Subcutaneous abdominal adipose tissue (tissue), 5 donors: Measurements from ENCODE around the gene KLHL34.

ENCODE experiments used
- H3K27ac ChIP-seq: one replicate; pipeline ENCODE4 v1.7.0; 2013; ENCODE audit warnings: low read depth, mild to moderate bottlenecking, inconsistent platforms, low read length, moderate library complexity
- H3K27me3 ChIP-seq, 5 donors: one replicate each; pipeline ENCODE4 v1.7.0; 2013; ENCODE audit warnings: low read length in 5 of 5, inconsistent platforms in 1 of 5; ENCODE audit not compliant: control insufficient read depth in 5 of 5, insufficient read depth in 4 of 5
- H3K36me3 ChIP-seq, 5 donors: one replicate each; pipeline ENCODE4 v1.7.0; 2013; ENCODE audit warnings: low read length in 5 of 5; ENCODE audit not compliant: control insufficient read depth in 5 of 5, insufficient read depth in 5 of 5
- H3K4me1 ChIP-seq, 5 donors: one replicate each; pipeline ENCODE4 v1.7.0; 2013; ENCODE audit warnings: low read length in 5 of 5, mild to moderate bottlenecking in 3 of 5, moderate library complexity in 1 of 5; ENCODE audit not compliant: control insufficient read depth in 5 of 5, insufficient read depth in 5 of 5
- H3K4me3 ChIP-seq, 5 donors: one replicate each; pipeline ENCODE4 v1.7.0; 2013; ENCODE audit warnings: low read length in 5 of 5, low read depth in 1 of 5
- H3K9ac ChIP-seq, 5 donors: one replicate each; pipeline ENCODE4 v1.7.0; 2013; ENCODE audit warnings: low read length in 5 of 5, mild to moderate bottlenecking in 4 of 5, moderate library complexity in 3 of 5
- H3K9me3 ChIP-seq, 5 donors: one replicate each; pipeline ENCODE4 v1.7.0; 2013; ENCODE audit warnings: low read length in 5 of 5; ENCODE audit not compliant: control insufficient read depth in 5 of 5
- donor health status: healthy.
- donor health status: healthy.
- donor health status: healthy.
- donor health status: healthy.
- donor health status: healthy.

Gene KLHL34, protein sequence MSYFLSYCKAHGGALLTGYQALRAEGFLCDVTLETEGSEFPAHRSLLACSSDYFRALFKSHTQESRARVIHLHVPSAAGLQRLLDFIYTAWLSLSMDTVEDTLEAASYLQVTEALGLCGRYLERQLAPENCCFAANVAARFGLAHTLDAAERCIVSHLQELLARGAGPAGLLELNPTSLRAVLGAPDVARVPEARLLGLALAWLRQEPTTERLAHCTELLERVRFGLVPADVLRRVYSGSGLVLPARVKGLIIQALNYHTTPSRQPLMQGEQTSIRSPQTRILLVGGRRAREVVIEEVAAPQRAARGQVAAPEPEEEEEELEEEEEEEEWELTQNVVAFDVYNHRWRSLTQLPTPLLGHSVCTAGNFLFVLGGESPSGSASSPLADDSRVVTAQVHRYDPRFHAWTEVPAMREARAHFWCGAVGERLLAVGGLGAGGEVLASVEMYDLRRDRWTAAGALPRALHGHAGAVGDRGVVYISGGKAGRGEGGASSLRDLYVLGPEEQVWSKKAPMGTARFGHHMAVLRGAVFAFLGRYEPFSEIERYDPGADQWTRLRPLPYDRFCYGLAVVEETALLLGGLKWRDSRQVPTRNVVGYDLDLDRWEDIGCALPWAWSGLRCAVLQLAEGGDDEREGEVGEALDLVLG

DNA sequence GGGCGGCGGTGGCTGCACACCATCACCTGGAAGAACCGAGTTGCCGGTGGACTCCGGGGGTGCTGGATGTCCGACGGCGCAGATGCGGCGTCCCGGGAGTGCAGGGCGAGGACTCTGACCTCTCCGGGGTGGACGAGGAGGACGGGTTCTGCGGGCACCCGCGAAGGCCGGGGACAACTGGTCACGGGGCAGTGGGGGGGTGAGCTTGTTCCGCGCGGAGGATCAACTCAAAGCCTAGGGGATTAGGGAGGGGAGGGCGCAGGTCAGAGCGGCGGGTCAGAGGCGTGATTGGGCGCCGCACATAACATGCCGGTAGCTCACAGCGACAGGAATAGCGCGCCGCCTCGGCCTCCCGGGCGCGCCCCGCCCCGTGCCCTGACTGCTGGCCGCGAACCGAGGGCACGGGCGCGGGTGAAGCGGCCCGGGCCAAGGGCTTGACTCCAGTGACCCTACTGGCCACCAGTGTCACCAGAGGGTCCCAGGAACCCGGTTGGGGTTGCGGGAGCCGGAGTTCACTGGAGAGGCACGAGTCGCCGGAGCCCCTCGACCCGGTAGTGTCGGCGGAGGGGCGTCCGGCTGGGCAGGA lies at the start of gene KLHL34:
Gene KLHL34 (minus strand): TSS at position 179 of the 586 bp plus-strand sequence. CDS start 542 bp downstream, outside the sequence.
- Histone ChIP-seq H3K36me3 (no peaks in the 10 kb centered on the region), H3K9me3 (peaks cover 0 to 7% (median 3%) of the 10 kb centered on the region in 5 donors), H3K4me3 (peak within 1 kb of the TSS in 4 of 5 donors; percentile 4 to 50 (median 40)), H3K9ac (no peak within 1 kb of the TSS), H3K27me3 (peaks cover 0 to 40% (median 26%) of the 10 kb centered on the region in 5 donors), H3K4me1 (peaks cover 0 to 13% (median 5%) of the 10 kb centered on the region in 5 donors), H3K27ac (no peak within 1 kb of the TSS)

GRCh38 chrX:21705225-21705624 lies 47.1 kb upstream of the KLHL34 start:
- no peak overlapping the region for H3K4me3 ChIP-seq
- peaks cover 5 to 9% (median 9%) of the 10 kb centered on the region in 5 donors for H3K9me3 ChIP-seq
- peaks cover 0 to 12% (median 2%) of the 10 kb centered on the region in 5 donors for H3K27me3 ChIP-seq
- no peak overlapping the region for H3K9ac ChIP-seq
- no peaks in the 10 kb centered on the region for H3K4me1 ChIP-seq
- no peaks in the 10 kb centered on the region for H3K36me3 ChIP-seq
- no peak overlapping the region for H3K27ac ChIP-seq

DNA sequence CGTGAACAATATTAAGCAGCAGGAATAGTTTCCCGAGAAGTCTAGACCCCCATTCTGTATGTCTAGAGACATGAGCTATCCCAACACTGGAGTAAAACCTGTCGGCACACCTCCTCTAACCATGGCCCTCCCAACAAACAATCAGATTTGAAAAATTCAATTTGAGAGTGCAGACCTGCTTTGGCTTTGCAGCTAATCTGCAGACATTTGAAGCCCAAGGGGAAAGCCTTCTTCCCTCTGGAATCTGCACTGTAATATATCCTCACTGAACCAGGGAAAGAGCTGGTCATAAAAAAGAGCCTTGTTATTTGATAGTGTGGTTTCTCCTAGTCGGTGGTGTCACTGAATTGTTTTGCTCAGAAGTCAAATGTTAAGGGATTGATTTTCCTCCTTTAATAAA lies 44.6 kb upstream of the KLHL34 start:
- no peak overlapping the region for H3K4me3 ChIP-seq

DNA sequence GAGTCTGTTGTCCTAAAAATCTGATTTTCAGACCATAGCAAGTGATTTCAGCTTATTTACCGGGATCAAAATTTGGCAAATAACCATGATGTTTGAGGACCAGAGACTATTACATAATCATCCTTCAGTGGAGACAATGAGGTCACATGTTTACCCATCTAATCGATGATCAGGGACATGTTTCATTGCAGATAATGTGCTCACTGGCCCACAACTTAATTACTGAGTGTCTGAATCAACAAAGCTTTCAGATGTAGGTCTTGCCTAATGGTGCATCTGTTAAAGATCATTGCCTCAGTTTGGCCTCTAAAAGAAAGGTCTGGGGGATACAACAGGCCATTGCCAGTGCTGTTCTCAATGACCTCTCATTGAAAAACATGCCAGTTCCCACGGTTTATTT lies 42.8 kb upstream of the KLHL34 start:
- H3K36me3 ChIP-seq = no peaks in the 10 kb centered on the region
- H3K27me3 ChIP-seq = peaks cover 0 to 15% (median 2%) of the 10 kb centered on the region in 5 donors
- H3K9me3 ChIP-seq = no peaks in the 10 kb centered on the region
- H3K4me1 ChIP-seq = no peaks in the 10 kb centered on the region
- no peak overlapping the region for H3K4me3 ChIP-seq
- no peak overlapping the region for H3K27ac ChIP-seq
- no peak overlapping the region for H3K9ac ChIP-seq

More for the DNA sequence above, 44.6 kb upstream of the KLHL34 start:
- Histone ChIP-seq H3K9ac (no peak overlapping the region), H3K27me3 (peaks cover 0 to 15% (median 2%) of the 10 kb centered on the region in 5 donors), H3K9me3 (peaks cover 4 to 7% (median 4%) of the 10 kb centered on the region in 5 donors), H3K4me1 (no peaks in the 10 kb centered on the region), H3K36me3 (no peaks in the 10 kb centered on the region), H3K27ac (no peak overlapping the region)

- Histone ChIP-seq H3K4me1 (no peaks in the 10 kb centered on the region), H3K9me3 (no peaks in the 10 kb centered on the region), H3K9ac (no peak overlapping the region), H3K27me3 (peaks cover 0 to 15% (median 2%) of the 10 kb centered on the region in 5 donors), H3K36me3 (no peaks in the 10 kb centered on the region), H3K27ac (no peak overlapping the region), H3K4me3 (no peak overlapping the region)
Measured at GRCh38 chrX:21700275-21700674, 42.1 kb upstream of the KLHL34 start.

- H3K36me3 ChIP-seq = no peaks in the 10 kb centered on the region
- no peak overlapping the region for H3K4me3 ChIP-seq
Measured at GRCh38 chrX:21699136-21699535, 41.0 kb upstream of the KLHL34 start.

DNA sequence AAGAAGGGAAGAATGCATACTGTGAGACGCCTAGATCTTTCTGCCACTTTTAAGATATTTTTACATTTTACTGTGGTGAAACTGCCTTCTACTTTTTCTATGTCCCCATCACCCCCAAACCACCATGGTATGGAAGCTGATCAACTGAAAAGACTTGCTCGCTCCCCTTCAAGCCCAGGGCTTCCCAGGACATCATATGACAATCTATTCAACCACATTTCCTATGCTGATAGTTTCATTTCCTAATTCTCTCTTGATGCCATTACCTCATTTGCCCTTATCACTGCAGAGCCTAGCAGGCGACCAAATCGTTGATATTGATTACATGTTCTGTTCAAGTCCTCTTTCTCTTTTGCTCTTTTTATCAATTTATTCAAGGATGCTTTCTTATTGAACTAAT lies 40.1 kb upstream of the KLHL34 start:
- H3K27me3 ChIP-seq = peaks cover 0 to 15% (median 2%) of the 10 kb centered on the region in 5 donors
- H3K9ac ChIP-seq = no peak overlapping the region
- H3K27ac ChIP-seq = no peak overlapping the region
- H3K4me3 ChIP-seq = no peak overlapping the region
- H3K4me1 ChIP-seq = no peaks in the 10 kb centered on the region
- no peaks in the 10 kb centered on the region for H3K36me3 ChIP-seq
- H3K9me3 ChIP-seq = no peaks in the 10 kb centered on the region

More at GRCh38 chrX:21699136-21699535, 41.0 kb upstream of the KLHL34 start:
- peaks cover 0 to 15% (median 2%) of the 10 kb centered on the region in 5 donors for H3K27me3 ChIP-seq
- no peak overlapping the region for H3K27ac ChIP-seq
- H3K9ac ChIP-seq = no peak overlapping the region
- H3K9me3 ChIP-seq = no peaks in the 10 kb centered on the region
- H3K4me1 ChIP-seq = no peaks in the 10 kb centered on the region

- no peak overlapping the region for H3K27ac ChIP-seq
Measured at GRCh38 chrX:21691512-21692018, 33.4 kb upstream of the KLHL34 start.

DNA sequence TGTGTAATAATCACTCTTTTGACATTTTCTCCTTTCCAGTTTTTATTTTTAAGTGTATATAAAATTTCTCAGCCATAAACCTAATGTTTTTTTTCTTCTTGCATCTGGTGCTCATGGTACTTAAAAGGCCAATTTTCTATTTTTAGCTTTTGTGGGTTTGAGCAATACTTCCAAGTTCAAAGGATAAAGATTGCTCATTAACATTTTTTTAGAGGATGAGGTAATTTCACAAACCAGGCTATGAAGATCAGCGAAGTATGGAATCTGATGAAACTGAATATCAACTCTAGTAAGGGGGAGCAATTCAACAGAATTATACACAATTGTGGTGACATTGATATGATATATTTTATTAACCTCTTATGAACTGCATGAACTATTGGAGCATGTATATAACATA lies 25.8 kb upstream of the KLHL34 start:
- no peaks in the 10 kb centered on the region for H3K36me3 ChIP-seq
- H3K4me3 ChIP-seq = no peak overlapping the region
- H3K27ac ChIP-seq = no peak overlapping the region

More at GRCh38 chrX:21691512-21692018, 33.4 kb upstream of the KLHL34 start:
- Histone ChIP-seq H3K27me3 (peaks cover 0 to 3% (median 0%) of the 10 kb centered on the region in 5 donors), H3K9ac (no peak overlapping the region), H3K36me3 (no peaks in the 10 kb centered on the region), H3K4me1 (no peaks in the 10 kb centered on the region), H3K9me3 (no peaks in the 10 kb centered on the region), H3K4me3 (no peak overlapping the region)

More for the DNA sequence above, 25.8 kb upstream of the KLHL34 start:
- H3K9me3 ChIP-seq = no peaks in the 10 kb centered on the region
- H3K9ac ChIP-seq = no peak overlapping the region
- no peaks in the 10 kb centered on the region for H3K4me1 ChIP-seq
- peaks cover 0 to 8% (median 0%) of the 10 kb centered on the region in 5 donors for H3K27me3 ChIP-seq
